HEK293T (cell line): ENCODE measurements around the gene SERPINE1.

Experiments
- CTCF ChIA-PET: fragments of 350-600 bp; formaldehyde crosslinking; extraction: SDS; loops from one replicate; lab custom pipeline; 2021; ENCODE audit warnings: antibody characterized with exemption, inconsistent platforms; lab: Yijun Ruan, JAX
- POLR2A ChIA-PET: fragments of 350-600 bp; formaldehyde crosslinking; extraction: SDS; loops from one replicate; lab custom pipeline; 2020; ENCODE audit warnings: antibody characterized with exemption, inconsistent platforms; lab: Yijun Ruan, JAX
- DNase-seq: peaks from one replicate; pipeline ENCODE4 v3.0.0; 2012; ENCODE audit warnings: mixed read lengths; ENCODE audit errors: extremely low spot score
- ARNT ChIP-seq: fragments of 450-650 bp; IDR thresholded peaks from 2 replicates; pipeline ENCODE4 v1.6.1; 2017; ENCODE audit warnings: mild to moderate bottlenecking
- BHLHE40 ChIP-seq: fragments of 450-650 bp; IDR thresholded peaks from 2 replicates; pipeline ENCODE4 v1.6.1; 2016; ENCODE audit warnings: mild to moderate bottlenecking, moderate library complexity, borderline replicate concordance
- CTBP1 ChIP-seq: fragments of 450-650 bp; IDR thresholded peaks from 2 replicates; pipeline ENCODE4 v1.6.1; 2016; ENCODE audit warnings: borderline replicate concordance
- ELF4 ChIP-seq: fragments of 450-650 bp; IDR thresholded peaks from 2 replicates; pipeline ENCODE4 v1.6.1; 2017; ENCODE audit warnings: antibody characterized with exemption
- FOXA1 ChIP-seq: fragments of 450-650 bp; IDR thresholded peaks from 2 replicates; pipeline ENCODE4 v1.6.1; 2016; ENCODE audit warnings: mild to moderate bottlenecking
- FOXK2 ChIP-seq: fragments of 450-650 bp; IDR thresholded peaks from 2 replicates; pipeline ENCODE4 v1.6.1; 2016; ENCODE audit warnings: mild to moderate bottlenecking
- FOXM1 ChIP-seq: fragments of 450-650 bp; IDR thresholded peaks from 2 replicates; pipeline ENCODE4 v1.6.1; 2017; ENCODE audit warnings: mild to moderate bottlenecking, borderline replicate concordance
- HDGF ChIP-seq: fragments of 450-650 bp; IDR thresholded peaks from 2 replicates; pipeline ENCODE4 v1.6.1; 2017; ENCODE audit warnings: antibody characterized with exemption, borderline replicate concordance
- L3MBTL2 ChIP-seq: fragments of 450-650 bp; conservative IDR thresholded peaks from 2 replicates; pipeline ENCODE4 v1.6.1; 2016; ENCODE audit warnings: mild to moderate bottlenecking
- LEF1 ChIP-seq: fragments of 450-650 bp; IDR thresholded peaks from 2 replicates; pipeline ENCODE4 v1.6.1; 2017; ENCODE audit warnings: mild to moderate bottlenecking, borderline replicate concordance
- NFRKB ChIP-seq: fragments of 450-650 bp; IDR thresholded peaks from 2 replicates; pipeline ENCODE4 v1.6.1; 2016; ENCODE audit warnings: mild to moderate bottlenecking, moderate library complexity
- PKNOX1 ChIP-seq: fragments of 450-650 bp; IDR thresholded peaks from 2 replicates; pipeline ENCODE4 v1.6.1; 2016
- SP1 ChIP-seq: fragments of 450-650 bp; IDR thresholded peaks from 2 replicates; pipeline ENCODE4 v1.6.1; 2017
- SUZ12 ChIP-seq: fragments of 450-650 bp; IDR thresholded peaks from 2 replicates; pipeline ENCODE4 v1.6.1; 2016; ENCODE audit warnings: mild to moderate bottlenecking
- TARDBP ChIP-seq: fragments of 450-650 bp; IDR thresholded peaks from 2 replicates; pipeline ENCODE4 v1.6.1; 2016
- ZNF384 ChIP-seq: fragments of 450-650 bp; IDR thresholded peaks from 2 replicates; pipeline ENCODE4 v1.6.1; 2016

The SERPINE1 gene

GRCh38 chr7:101170617-101171441, 43.9 kb downstream of the SERPINE1 start:
- ChIA-PET CTCF (interaction anchor here (0.6 to 1.6 kb wide), 4 partner anchors 14 to 1127 kb away, joined by 3 to 11 read pairs (median 4); no protein-coding TSS in a partner anchor), POLR2A (interaction anchor here (0.9 kb wide), 1 partner anchor 12 kb away, joined by 3 read pairs; no protein-coding TSS in a partner anchor)
- DNase-seq = no peak
- TF ChIP-seq LEF1 = no peak
- TF ChIP-seq SP1 = no peak
- no peak for TF ChIP-seq ELF4
- no peak for TF ChIP-seq FOXK2
- TF ChIP-seq ZNF384 = no peak
- no peak for TF ChIP-seq L3MBTL2
- no peak for TF ChIP-seq FOXA1
- TF ChIP-seq FOXM1 = no peak
- TF ChIP-seq ARNT = no peak
- no peak for TF ChIP-seq BHLHE40
- TF ChIP-seq HDGF = no peak
- no peak for TF ChIP-seq PKNOX1
- TF ChIP-seq NFRKB = no peak

- DNase-seq = no peak
- CTCF ChIA-PET = interaction anchor here (1.6 kb wide), 1 partner anchor 28 kb away, joined by 11 read pairs; no protein-coding TSS in a partner anchor
- POLR2A ChIA-PET = interaction anchor here (1.2 kb wide), 1 partner anchor 11 kb away, joined by 4 read pairs; no protein-coding TSS in a partner anchor
- TF ChIP-seq FOXK2 (no peak), HDGF (no peak), FOXM1 (no peak), FOXA1 (no peak), SP1 (no peak), LEF1 (no peak), ARNT (no peak), ELF4 (no peak), SUZ12 (no peak), ZNF384 (no peak)
These were observed 44.5 kb downstream of the SERPINE1 start for GRCh38 chr7:101171442-101171837.

GRCh38 chr7:101172005-101172853, 45.3 kb downstream of the SERPINE1 start:
- TF ChIP-seq FOXM1 (no peak), SP1 (no peak), CTBP1 (no peak), LEF1 (no peak), HDGF (no peak), ARNT (no peak), FOXA1 (no peak), SUZ12 (no peak), BHLHE40 (no peak), L3MBTL2 (no peak), PKNOX1 (no peak), TARDBP (no peak), FOXK2 (no peak), ELF4 (no peak), NFRKB (no peak), ZNF384 (no peak)
- POLR2A ChIA-PET = interaction anchor here (1.2 kb wide), 1 partner anchor 10 kb away, joined by 4 read pairs; no protein-coding TSS in a partner anchor
- CTCF ChIA-PET = no interaction called here
- no peak for DNase-seq

GRCh38 chr7:101172854-101173751, 46.2 kb downstream of the SERPINE1 start:
- TF ChIP-seq FOXM1 (no peak), ELF4 (no peak), ZNF384 (no peak), PKNOX1 (no peak), TARDBP (no peak), SUZ12 (no peak), LEF1 (no peak), FOXA1 (no peak), SP1 (no peak), BHLHE40 (no peak), HDGF (no peak)
- ChIA-PET CTCF (interaction anchor here (0.5 to 2.0 kb wide), 4 partner anchors 19 to 144 kb away, joined by 3 to 15 read pairs (median 4); no protein-coding TSS in a partner anchor), POLR2A (interaction anchor here (0.5 to 1.7 kb wide), 9 partner anchors 8 to 1161 kb away, joined by 3 to 16 read pairs (median 3); partner anchors contain the start of genes PLOD3, UFSP1, VGF and ZNHIT1)
- DNase-seq = no peak
